Measurements from ENCODE around the gene EPN2. TPM values are rescaled to one million over a fixed set of nuclear protein-coding genes. Genes with fewer than 3 reads are reported as not detected.

The EPN2 gene
- total and polyA plus RNA-seq, 2 experiments from 2014 or later: 19.0 to 35.9 TPM

DNA sequence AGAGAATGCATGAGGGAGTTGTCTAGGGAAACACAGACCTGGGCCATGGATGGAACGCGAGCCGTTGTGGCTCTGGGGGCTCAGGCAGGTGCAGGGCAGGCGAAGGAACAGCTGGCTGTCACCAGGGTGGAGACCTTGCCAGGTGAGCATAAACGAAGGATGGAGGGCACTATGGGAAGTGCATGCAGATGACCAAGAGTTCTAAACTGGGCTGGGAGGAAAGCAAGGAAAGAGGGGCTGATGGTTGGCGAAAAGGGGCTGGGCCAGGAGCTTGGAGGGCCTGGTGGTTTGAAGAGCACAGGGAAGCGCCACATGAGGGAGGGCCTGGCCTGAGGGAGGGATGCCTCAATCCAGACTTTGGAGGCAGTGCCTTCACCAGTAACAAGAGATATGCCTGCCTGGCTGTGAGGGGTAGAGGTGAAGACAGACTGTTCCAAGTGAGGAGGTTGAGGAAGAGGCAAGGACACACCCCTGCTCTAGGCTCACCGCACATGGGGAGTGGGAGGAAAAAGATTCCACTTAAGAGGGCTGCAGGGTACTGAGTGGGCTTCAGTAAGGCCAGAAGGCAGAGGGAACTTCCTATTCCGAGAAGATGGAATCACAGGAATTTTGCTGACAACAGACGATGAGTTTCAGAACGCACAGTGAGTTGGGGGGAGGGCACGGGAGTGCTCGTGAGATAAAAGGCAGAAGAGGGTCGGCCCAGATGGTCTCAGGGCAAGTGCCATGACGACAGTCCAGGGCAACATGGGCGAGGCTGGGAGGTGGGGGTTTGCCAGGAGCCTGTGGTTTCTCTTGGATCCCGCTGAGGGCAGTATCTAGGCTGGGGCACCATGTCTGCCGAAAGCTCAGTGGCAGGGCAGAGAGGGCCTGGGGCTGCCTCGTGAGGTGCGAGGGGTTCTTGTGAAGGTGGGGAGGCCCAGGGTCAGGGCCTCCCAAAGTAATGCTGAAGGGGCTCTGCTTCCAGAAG is 104.8 kb downstream of the EPN2 start:
- no peaks in the 10 kb centered on the region for H3K9me3 ChIP-seq (ENCODE audit: low read depth)
- 67% methylated on average over 20 of the region's 20 CpGs for WGBS (ENCODE audit: low lambda C conversion rate, missing lambda C conversion rate)
- H3K9me2 ChIP-seq (replicated peaks; ENCODE audit: insufficient read depth): no peaks in the 10 kb centered on the region
- TF ChIP-seq EZH2 (IDR thresholded peaks at IDR 0.05; ENCODE audit: borderline replicate concordance): no peak
- TF ChIP-seq, protein P1, sequence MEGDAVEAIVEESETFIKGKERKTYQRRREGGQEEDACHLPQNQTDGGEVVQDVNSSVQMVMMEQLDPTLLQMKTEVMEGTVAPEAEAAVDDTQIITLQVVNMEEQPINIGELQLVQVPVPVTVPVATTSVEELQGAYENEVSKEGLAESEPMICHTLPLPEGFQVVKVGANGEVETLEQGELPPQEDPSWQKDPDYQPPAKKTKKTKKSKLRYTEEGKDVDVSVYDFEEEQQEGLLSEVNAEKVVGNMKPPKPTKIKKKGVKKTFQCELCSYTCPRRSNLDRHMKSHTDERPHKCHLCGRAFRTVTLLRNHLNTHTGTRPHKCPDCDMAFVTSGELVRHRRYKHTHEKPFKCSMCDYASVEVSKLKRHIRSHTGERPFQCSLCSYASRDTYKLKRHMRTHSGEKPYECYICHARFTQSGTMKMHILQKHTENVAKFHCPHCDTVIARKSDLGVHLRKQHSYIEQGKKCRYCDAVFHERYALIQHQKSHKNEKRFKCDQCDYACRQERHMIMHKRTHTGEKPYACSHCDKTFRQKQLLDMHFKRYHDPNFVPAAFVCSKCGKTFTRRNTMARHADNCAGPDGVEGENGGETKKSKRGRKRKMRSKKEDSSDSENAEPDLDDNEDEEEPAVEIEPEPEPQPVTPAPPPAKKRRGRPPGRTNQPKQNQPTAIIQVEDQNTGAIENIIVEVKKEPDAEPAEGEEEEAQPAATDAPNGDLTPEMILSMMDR (IDR thresholded peaks at IDR 0.05; ENCODE audit: poor library complexity): no peak
- TF ChIP-seq EZH2phosphoT487 (IDR thresholded peaks at IDR 0.05; ENCODE audit: low read depth, severe bottlenecking, unreplicated experiment): no peak
- no peaks in the 10 kb centered on the region for H3K27me3 ChIP-seq
- H3K4me1 ChIP-seq (ENCODE audit: insufficient read depth): peaks cover 51% of the 10 kb centered on the region
- H3K79me2 ChIP-seq: no peaks in the 10 kb centered on the region
- no peaks in the 10 kb centered on the region for H3K36me3 ChIP-seq (replicated peaks; ENCODE audit: insufficient read depth, low read depth)
- H3K4me3 ChIP-seq: no peak overlapping the region
- no peak for DNase-seq (ENCODE audit: low spot score)
- H3K27ac ChIP-seq: peak overlapping the region; percentile 68
- H3K4me2 ChIP-seq: no peak overlapping the region
- H2AFZ ChIP-seq: no peak overlapping the region
- no peaks in the 10 kb centered on the region for H4K20me1 ChIP-seq (ENCODE audit: insufficient read depth, poor library complexity, severe bottlenecking)

DNA sequence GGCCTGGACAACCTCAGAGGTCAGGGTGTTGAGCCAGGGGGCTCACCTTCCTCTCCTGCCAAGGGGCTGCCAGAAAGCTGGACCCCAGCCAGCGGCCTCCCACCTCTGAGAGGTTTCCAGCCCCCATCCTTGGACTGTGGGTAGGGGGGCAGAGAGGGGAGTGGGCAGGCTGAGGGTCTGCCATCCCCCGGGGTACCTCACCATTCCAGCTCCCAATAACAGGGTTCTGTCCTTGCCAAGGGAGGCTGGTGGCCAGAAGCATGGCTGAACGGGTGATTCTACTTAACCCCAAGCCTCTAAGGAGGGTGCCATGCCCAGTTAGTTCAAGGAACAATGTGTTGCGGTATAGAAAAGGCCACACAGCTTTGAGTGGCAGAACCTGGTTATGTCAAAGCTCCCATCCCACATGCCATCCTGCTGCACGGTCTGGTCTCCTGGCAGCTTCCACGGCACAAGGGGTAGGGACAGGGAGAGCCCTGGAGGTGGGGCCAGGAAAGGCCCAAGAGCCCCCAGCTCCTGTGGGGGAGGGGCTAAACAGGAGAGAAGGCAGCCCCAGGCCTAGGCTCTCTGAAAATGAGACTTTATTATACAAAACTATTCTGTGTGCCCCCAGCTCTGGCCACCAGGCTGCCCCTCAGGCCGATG is 105.6 kb downstream of the EPN2 start:
- no peaks in the 10 kb centered on the region for H3K9me2 ChIP-seq (replicated peaks; ENCODE audit: insufficient read depth)
- DNase-seq (ENCODE audit: low spot score): peak; percentile 2
- H4K20me1 ChIP-seq (ENCODE audit: insufficient read depth, poor library complexity, severe bottlenecking): no peaks in the 10 kb centered on the region
- H3K27me3 ChIP-seq: no peaks in the 10 kb centered on the region
- no peak overlapping the region for H2AFZ ChIP-seq
- no peak overlapping the region for H3K4me2 ChIP-seq
- peak overlapping the region; percentile 57 for H3K27ac ChIP-seq
- H3K9me3 ChIP-seq (ENCODE audit: low read depth): no peaks in the 10 kb centered on the region
- 95% methylated on average over 7 of the region's 7 CpGs for WGBS (ENCODE audit: low lambda C conversion rate, missing lambda C conversion rate)
- H3K79me2 ChIP-seq: no peaks in the 10 kb centered on the region
- H3K4me1 ChIP-seq (ENCODE audit: insufficient read depth): peaks cover 53% of the 10 kb centered on the region
- TF ChIP-seq EZH2phosphoT487 (IDR thresholded peaks at IDR 0.05; ENCODE audit: low read depth, severe bottlenecking, unreplicated experiment) (no peak), EZH2 (IDR thresholded peaks at IDR 0.05; ENCODE audit: borderline replicate concordance) (no peak)
- TF ChIP-seq, protein P1 (IDR thresholded peaks at IDR 0.05; ENCODE audit: poor library complexity): no peak
- H3K4me3 ChIP-seq: no peak overlapping the region
- no peaks in the 10 kb centered on the region for H3K36me3 ChIP-seq (replicated peaks; ENCODE audit: insufficient read depth, low read depth)

DNA sequence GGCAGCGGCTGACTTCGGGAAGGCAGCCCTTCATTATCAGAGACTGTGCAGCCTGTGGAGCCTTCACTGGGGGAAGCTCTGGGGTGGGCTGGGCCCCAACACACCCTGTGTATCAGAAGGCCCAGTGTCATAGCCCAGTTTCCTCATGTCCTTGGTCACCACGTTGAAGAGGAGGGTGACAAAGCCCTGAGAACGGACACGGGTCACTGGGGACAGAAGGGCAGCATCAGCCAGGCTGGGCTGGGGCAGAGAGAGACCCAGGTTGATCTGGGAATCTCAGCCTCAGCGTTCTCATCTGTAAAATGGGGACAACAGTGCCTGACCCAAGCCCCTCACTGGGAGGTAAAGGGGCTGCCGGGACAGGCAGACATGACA is 106.1 kb downstream of the EPN2 start:
- Histone ChIP-seq H3K9me3 (ENCODE audit: low read depth) (no peaks in the 10 kb centered on the region), H3K36me3 (replicated peaks; ENCODE audit: insufficient read depth, low read depth) (no peaks in the 10 kb centered on the region), H3K27me3 (no peaks in the 10 kb centered on the region), H2AFZ (no peak overlapping the region), H3K27ac (no peak overlapping the region), H4K20me1 (ENCODE audit: insufficient read depth, poor library complexity, severe bottlenecking) (no peaks in the 10 kb centered on the region), H3K4me1 (ENCODE audit: insufficient read depth) (peaks cover 55% of the 10 kb centered on the region), H3K4me3 (no peak overlapping the region), H3K79me2 (no peaks in the 10 kb centered on the region), H3K4me2 (no peak overlapping the region), H3K9me2 (replicated peaks; ENCODE audit: insufficient read depth) (no peaks in the 10 kb centered on the region)
- no peak for TF ChIP-seq EZH2phosphoT487 (IDR thresholded peaks at IDR 0.05; ENCODE audit: low read depth, severe bottlenecking, unreplicated experiment)
- TF ChIP-seq, protein P1 (IDR thresholded peaks at IDR 0.05; ENCODE audit: poor library complexity): no peak
- no peak for TF ChIP-seq EZH2 (IDR thresholded peaks at IDR 0.05; ENCODE audit: borderline replicate concordance)
- DNase-seq (ENCODE audit: low spot score): no peak
- 89% methylated on average over 7 of the region's 7 CpGs for WGBS (ENCODE audit: low lambda C conversion rate, missing lambda C conversion rate)

Data from hepatocyte (in vitro differentiated cells).